DND-41 (cell line): ENCODE measurements around the gene NXN.
"Not testable (repeated sequence)": the region's sequence is repeated elsewhere in the genome, so short reads cannot be mapped to it uniquely, and the experiment has no call there.

ENCODE experiments used
- CTCF ChIP-seq: IDR thresholded peaks from 2 replicates; pipeline ENCODE4 v1.5.1; 2012; ENCODE audit warnings: borderline replicate concordance, low read length, moderate library complexity, mild to moderate bottlenecking; ENCODE audit not compliant: poor library complexity, severe bottlenecking; ENCODE audit errors: extremely low read depth
- EZH2 ChIP-seq: IDR thresholded peaks from 3 replicates; pipeline ENCODE4 v1.6.1; 2012; ENCODE audit warnings: borderline replicate concordance, low read depth, mild to moderate bottlenecking, moderate library complexity, low read length, inconsistent platforms; ENCODE audit not compliant: severe bottlenecking

GRCh38 chr17:867238-867637 is 112.3 kb downstream of the NXN start:
- not testable (repeated sequence) for TF ChIP-seq CTCF, EZH2
